GM18505 (cell line): Measurements from ENCODE around the gene TMEM44.

ENCODE experiments used
- ATAC-seq: cut with Tn5 transposase; IDR thresholded peaks from one replicate; pipeline ENCODE4 v1.9.1; 2021; ENCODE audit not compliant: unreplicated experiment
- POLR2A ChIP-seq: IDR thresholded peaks from 4 replicates; pipeline ENCODE4 v1.6.1; 2011; ENCODE audit warnings: borderline replicate concordance; ENCODE audit not compliant: insufficient read depth, insufficient read length; ENCODE audit errors: extremely low read depth

Gene TMEM44

DNA sequence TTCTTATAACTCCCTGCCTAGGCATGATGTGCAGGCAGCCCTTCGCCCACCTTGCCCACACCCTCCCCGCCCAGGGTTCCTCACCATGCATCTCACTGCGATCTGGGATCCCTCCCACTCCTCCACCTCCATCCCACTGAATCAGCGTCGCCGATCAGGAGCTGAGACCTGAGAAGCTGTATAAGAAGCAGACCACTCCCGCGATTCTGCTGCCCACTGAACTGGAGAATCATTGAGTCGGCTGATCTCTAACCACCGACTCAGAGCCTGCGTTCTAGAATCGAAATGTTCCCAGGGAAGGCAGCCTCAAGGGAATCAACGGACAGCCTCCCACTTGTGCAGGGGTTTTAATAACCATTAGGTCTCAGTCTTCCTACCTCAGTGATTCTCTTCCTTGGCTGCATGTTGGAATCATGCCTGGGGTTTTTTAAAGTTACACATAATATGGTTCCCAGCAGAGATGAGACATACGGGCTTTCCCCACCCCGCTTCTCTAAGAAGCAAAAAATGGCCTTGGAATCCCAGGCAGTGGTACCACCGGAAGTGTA is 60.2 kb downstream of the TMEM44 start:
- TF ChIP-seq POLR2A, result no peak
- no peak for ATAC-seq

DNA sequence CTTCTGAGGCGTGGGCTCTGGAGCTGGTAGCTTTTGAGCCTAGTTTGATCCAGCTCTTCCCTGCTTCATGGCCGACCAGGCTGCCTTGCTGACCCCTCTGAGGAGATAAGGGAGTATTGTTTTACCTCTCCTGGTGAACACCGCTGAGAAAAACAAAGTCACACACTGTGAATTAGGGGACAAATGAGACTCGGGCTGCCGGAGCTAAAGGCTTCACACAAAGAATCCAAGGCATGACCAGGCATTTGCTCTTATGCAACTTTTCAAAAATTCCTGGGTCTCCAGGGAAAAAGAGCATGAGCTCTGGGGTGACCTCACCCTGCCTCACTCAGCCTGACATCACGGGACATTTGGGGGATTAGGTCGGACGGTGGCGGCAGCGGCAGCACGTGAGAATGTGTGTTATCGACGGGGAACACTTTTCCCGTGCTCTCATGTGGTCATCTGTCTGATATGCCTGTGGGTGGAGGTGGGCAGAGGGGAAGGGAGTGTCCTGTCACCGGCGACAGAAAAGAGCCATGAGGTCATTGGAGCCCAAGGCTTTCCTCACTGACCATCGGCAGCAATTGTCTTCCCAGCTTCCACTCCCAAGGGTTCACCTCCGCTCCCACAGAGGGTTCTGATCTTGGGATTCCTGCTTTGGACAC is 61.0 kb downstream of the TMEM44 start:
- no peak for TF ChIP-seq POLR2A
- ATAC-seq, result no peak

DNA sequence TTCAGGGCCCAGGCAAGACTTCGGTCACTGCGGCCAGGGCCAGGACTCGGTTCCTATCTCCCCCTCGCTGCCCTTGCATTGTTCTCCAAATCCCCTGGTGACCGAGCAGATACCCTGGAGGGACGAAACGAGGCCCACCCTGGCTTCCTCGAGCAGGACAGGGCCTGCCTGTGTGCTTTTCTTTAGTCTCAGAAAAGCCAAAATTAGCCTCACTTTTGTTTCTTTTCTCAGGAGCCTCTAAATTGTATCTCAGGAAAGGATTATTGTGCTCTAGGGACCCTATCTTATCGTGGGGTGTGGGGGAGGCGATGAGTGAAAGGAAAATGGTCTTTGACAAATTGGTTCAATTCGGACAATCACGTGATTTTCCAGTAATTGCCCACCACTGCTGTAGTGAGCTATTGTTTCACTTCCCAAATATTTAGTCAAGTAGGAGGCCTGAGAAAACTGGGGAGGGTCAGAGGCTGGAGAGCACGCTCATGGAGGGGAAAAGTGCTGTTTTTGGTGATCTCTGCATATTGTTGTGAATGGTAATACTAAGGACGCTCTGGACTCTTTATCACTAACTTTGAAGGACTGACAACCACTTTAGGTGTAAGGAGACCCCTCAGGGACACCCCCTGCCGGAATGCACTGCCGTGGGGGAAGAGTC is 61.6 kb downstream of the TMEM44 start:
- TF ChIP-seq POLR2A, result no peak

GRCh38 chr3:194570898-194571297 is 62.3 kb downstream of the TMEM44 start:
- ATAC-seq, result no peak
- no peak for TF ChIP-seq POLR2A

More for the DNA sequence above, 61.6 kb downstream of the TMEM44 start:
- no peak for ATAC-seq

DNA sequence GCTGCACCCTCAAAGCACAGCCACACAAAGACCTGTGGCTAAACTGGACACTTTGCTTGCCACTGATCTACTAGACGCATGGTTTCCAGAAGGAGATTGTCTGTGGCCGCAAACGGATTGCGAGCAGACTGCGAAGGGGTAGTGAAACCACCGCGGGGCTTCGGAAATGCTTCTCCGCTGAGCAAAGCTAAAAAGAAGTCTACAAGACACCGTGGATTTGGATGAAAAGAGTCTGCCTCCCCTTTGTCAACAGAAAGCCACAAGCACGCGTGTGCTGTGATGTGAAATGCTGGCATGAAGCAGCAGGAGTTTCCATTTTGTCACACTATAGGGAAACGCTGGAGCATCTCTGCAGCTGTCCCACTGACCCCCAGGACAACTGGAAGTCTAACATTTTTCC is 63.0 kb downstream of the TMEM44 start:
- no peak for ATAC-seq
- TF ChIP-seq POLR2A, result no peak

GRCh38 chr3:194569252-194569651 is 64.0 kb downstream of the TMEM44 start:
- TF ChIP-seq POLR2A, result no peak
- ATAC-seq, result no peak

- ATAC-seq, result no peak
- no peak for TF ChIP-seq POLR2A
These were observed 67.5 kb downstream of the TMEM44 start for GRCh38 chr3:194565597-194566190.

- no peak for ATAC-seq
- TF ChIP-seq POLR2A, result no peak
These were observed 70.2 kb downstream of the TMEM44 start for GRCh38 chr3:194562986-194563385.

DNA sequence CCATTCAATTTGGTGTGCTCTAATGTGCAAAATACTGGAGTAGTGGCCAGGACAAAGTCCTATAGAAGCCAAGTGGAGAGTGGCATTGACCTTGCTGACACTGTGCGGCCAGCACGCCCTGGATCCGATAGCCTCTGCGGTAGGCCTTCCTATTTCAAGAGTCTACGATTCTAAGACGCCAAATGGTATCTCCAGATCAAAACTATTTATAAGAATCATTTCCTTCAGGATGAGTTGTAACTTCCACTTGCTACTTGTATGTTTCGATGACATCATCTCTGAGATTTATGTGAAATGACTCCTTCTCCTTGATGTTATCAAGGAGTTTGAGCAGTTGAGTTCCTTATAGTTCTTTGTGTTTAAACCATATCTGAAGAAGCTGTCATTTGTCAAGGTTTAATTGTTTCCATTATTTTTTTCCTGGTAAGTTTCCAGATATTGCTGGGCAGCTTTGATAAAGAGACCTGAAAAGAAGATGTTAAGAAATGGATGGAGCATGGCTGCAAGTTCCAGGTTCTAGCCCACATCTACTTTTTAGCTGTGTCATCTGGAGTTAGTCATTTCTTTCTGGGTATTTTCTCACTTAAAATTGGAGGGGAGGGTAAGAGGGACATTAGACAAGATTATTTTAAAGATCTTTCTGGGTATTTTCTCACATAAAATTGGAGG is 71.8 kb downstream of the TMEM44 start:
- no peak for TF ChIP-seq POLR2A
- ATAC-seq, result no peak

- TF ChIP-seq POLR2A, result no peak
- no peak for ATAC-seq
These were observed 73.2 kb downstream of the TMEM44 start for GRCh38 chr3:194560047-194560446.

DNA sequence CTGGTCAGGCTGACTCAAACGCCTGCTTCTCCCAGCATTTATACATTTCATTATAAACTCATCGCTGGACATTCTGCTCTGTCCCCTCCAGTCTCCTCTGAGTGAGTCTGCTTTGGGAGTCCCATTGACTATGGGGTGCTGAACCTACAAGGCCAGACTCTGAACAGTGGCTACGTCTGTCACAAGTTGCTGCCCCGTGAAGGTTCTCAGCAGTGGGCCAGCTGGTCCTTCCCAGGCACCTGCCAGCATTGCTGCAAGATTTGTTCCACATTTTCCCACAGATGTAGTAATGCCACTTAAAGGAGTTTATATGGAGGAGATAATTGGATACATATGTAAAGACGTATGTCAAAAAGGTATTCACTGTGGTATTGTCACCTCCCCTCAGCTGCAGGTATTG is 73.7 kb downstream of the TMEM44 start:
- no peak for ATAC-seq
- no peak for TF ChIP-seq POLR2A

- no peak for ATAC-seq
These were observed 76.8 kb downstream of the TMEM44 start for GRCh38 chr3:194556086-194557056.

More at GRCh38 chr3:194556086-194557056, 76.8 kb downstream of the TMEM44 start:
- peak; percentile 49 for TF ChIP-seq POLR2A
